Endodermal cell (in vitro differentiated cells): ENCODE data around the gene CFAP65. TPM values are rescaled to one million over a fixed set of nuclear protein-coding genes. Genes with fewer than 3 reads are reported as not detected.

Experiments
- DNase-seq: peaks from one replicate; pipeline ENCODE4 v3.0.0-alpha.2; 2017
- H3K27ac ChIP-seq: 2 replicates; pipeline ENCODE4 v1.5.1; 2013; ENCODE audit warnings: mild to moderate bottlenecking, low read depth, low read length, moderate library complexity
- H3K27me3 ChIP-seq: 2 replicates; pipeline ENCODE4 v1.6.1; 2013; ENCODE audit warnings: mild to moderate bottlenecking, low read length, moderate library complexity; ENCODE audit not compliant: insufficient read depth, control insufficient read depth, poor library complexity, severe bottlenecking
- H3K36me3 ChIP-seq: 2 replicates; pipeline ENCODE4 v1.7.0; 2013; ENCODE audit warnings: mild to moderate bottlenecking, low read length, moderate library complexity; ENCODE audit not compliant: control insufficient read depth, insufficient read depth
- H3K4me1 ChIP-seq: one replicate; pipeline ENCODE4 v1.7.0; 2013; ENCODE audit warnings: low read length; ENCODE audit not compliant: control insufficient read depth, insufficient read depth
- H3K4me3 ChIP-seq: 2 replicates; pipeline ENCODE4 v1.5.1; 2013; ENCODE audit warnings: mild to moderate bottlenecking, low read length, moderate library complexity
- H3K9ac ChIP-seq: 2 replicates; pipeline ENCODE4 v1.6.1; 2013; ENCODE audit warnings: mild to moderate bottlenecking, low read length, moderate library complexity; ENCODE audit not compliant: poor library complexity, severe bottlenecking; ENCODE audit errors: extremely low read depth
- H3K9me3 ChIP-seq: 2 replicates; pipeline ENCODE4 v1.6.1; 2013; ENCODE audit warnings: mild to moderate bottlenecking, low read length, moderate library complexity; ENCODE audit not compliant: control insufficient read depth
- H3K27ac Mint-ChIP-seq: 2 replicates; pipeline ENCODE4 v1.8.0; 2020; ENCODE audit warnings: mixed read lengths
- H3K27me3 Mint-ChIP-seq: 2 replicates; pipeline ENCODE4 v1.8.0; 2021; ENCODE audit warnings: mild to moderate bottlenecking, mixed read lengths; ENCODE audit not compliant: insufficient read depth
- H3K36me3 Mint-ChIP-seq: 2 replicates; pipeline ENCODE4 v1.8.0; 2020; ENCODE audit warnings: low read depth, mixed read lengths
- H3K4me1 Mint-ChIP-seq: 2 replicates; pipeline ENCODE4 v1.8.0; 2020; ENCODE audit warnings: mixed read lengths
- H3K4me3 Mint-ChIP-seq: 2 replicates; pipeline ENCODE4 v1.8.0; 2020; ENCODE audit warnings: mild to moderate bottlenecking, moderate library complexity, mixed read lengths
- H3K9me3 Mint-ChIP-seq: 2 replicates; pipeline ENCODE4 v1.8.0; 2020; ENCODE audit warnings: mild to moderate bottlenecking, mixed read lengths
- WGBS, 2 experiments: methylation state at CpG; one replicate each; pipeline versions ENCODE4 v1.1.5 to v1.1.7; 2013; ENCODE audit warnings: missing lambda C conversion rate in 2 of 2, mixed read lengths in 1 of 2; ENCODE audit not compliant: insufficient coverage in 1 of 2, insufficient read length in 1 of 2; 5-methylcytosine and 5-hydroxymethylcytosine counted together
- total RNA-seq, 2 donors: library from RNA; stranded (reverse); fragmentation: NEBNext Ultra II Directional in 1 of 2; extraction: Animal tissue kit (Norgen Biotek cat#: 25700) in 1 of 2; gene quantifications; 2 replicates in 1 of 2; 3 replicates in 1 of 2; pipeline ENCODE4 v1.2.1, GENCODE V29; 2021
- TF ChIP-seq, protein P1 (sequence below): fragments of 200-600 bp; sonication (generic); conservative IDR thresholded peaks from 2 replicates; pipeline ENCODE4 v1.5.0; 2021; ENCODE audit warnings: antibody characterized with exemption, mild to moderate bottlenecking

The CFAP65 gene
- total RNA-seq, 2 donors from 2014 or later = 0.84 to 1.5 TPM

DNA sequence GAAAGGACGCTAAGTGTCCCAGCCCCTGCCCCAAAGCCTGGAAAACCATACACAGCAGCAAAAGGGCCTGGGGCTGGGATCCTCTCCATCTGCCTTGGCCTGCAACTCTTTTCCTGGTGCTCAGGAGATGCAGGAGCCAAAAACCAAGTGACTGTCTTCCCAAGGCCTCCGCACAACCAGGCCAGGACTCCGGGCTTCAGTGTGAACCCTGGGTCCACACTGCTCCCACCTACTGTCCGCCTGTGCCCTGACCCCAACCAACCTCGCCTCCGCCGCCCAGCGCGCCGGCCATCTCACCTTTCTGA lies 57.4 kb downstream of the CFAP65 start:
- TF ChIP-seq, protein P1, sequence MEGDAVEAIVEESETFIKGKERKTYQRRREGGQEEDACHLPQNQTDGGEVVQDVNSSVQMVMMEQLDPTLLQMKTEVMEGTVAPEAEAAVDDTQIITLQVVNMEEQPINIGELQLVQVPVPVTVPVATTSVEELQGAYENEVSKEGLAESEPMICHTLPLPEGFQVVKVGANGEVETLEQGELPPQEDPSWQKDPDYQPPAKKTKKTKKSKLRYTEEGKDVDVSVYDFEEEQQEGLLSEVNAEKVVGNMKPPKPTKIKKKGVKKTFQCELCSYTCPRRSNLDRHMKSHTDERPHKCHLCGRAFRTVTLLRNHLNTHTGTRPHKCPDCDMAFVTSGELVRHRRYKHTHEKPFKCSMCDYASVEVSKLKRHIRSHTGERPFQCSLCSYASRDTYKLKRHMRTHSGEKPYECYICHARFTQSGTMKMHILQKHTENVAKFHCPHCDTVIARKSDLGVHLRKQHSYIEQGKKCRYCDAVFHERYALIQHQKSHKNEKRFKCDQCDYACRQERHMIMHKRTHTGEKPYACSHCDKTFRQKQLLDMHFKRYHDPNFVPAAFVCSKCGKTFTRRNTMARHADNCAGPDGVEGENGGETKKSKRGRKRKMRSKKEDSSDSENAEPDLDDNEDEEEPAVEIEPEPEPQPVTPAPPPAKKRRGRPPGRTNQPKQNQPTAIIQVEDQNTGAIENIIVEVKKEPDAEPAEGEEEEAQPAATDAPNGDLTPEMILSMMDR = no peak

DNA sequence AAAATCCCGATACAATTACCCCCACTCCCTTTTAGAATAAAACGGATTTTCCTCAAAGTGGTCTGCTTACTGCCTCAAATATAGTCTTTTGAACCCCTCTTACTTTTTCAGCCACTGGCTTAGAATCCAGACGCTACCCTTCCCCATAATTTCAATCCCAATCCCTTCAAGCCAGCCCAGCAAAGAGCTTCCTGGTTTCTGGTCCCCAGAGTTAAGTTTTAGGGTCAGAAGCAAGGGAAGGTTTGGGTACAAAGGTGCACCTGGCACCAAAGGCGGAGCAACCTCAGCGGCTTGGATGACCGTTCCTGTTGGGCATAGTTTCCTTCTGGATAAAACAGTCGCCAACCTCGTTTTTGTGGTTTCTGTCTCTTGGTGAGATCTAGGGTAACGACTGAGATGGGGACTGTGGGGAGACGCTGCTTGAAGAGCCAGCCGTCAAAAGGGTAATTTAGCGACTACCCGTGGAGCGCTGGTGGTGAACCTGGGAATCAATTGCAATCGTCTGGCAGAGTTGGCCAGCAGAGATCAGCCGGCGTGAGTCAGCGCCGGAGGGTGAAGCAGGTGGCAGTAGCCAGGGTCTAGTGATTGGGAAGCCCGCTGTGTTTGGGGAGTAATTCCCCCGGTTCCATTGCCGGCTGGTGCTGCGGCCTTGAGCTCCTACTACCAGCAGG lies 57.9 kb downstream of the CFAP65 start:
- H3K27me3 Mint-ChIP-seq = peaks cover 96% of the 10 kb centered on the region
- H3K27ac Mint-ChIP-seq = no peak overlapping the region
- no peak for DNase-seq

More for the DNA sequence above, 57.4 kb downstream of the CFAP65 start:
- Mint-ChIP-seq H3K36me3 (no peaks in the 10 kb centered on the region), H3K4me3 (no peak overlapping the region), H3K4me1 (peaks cover 9% of the 10 kb centered on the region), H3K9me3 (no peaks in the 10 kb centered on the region), H3K27ac (no peak overlapping the region), H3K27me3 (peaks cover 96% of the 10 kb centered on the region)
- DNase-seq = peak; percentile 74
- H3K9me3 ChIP-seq = no peaks in the 10 kb centered on the region
- H3K27me3 ChIP-seq = peaks cover 98% of the 10 kb centered on the region
- no peak overlapping the region for H3K4me3 ChIP-seq
- peaks cover 6% of the 10 kb centered on the region for H3K4me1 ChIP-seq
- H3K27ac ChIP-seq = no peak overlapping the region
- no peaks in the 10 kb centered on the region for H3K36me3 ChIP-seq
- no peak overlapping the region for H3K9ac ChIP-seq
- WGBS, 2 experiments = 8 to 10% methylated on average over 5 to 10 of the region's 10 CpGs

DNA sequence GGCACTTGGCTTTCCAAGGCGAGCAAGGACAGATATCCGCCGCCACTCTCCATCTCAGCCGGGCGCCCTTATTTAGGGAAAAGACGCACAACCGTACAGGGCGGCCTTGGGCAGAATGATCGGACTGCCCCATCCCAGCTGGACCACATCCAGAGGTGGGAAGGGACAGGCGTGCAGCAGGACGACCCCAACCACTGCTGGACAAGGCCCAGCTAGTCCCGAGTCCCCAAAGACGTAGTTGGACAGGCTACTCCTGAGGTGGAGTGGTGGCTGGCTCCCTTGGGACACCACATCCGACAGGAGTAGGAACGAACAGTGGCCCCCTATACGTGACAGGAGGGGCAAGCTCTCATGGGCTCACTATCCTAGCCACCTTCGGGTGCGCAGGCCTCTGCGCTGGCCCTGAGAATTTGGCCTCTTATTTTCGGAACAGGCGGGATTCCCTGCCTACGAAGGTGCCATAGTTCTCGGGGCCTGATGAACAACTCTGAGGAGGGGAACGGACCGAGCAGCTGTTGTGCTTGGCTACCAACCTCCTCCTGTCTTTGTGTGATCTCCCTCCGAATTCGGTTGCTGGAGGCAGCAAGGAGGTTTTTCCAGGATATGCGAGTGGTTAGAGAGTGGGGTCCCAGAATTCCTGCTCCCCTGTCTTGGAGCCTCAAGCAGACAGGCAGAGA lies 58.6 kb downstream of the CFAP65 start:
- peak; percentile 67 for DNase-seq
- TF ChIP-seq, protein P1 = no peak
- Histone ChIP-seq H3K9me3 (no peaks in the 10 kb centered on the region), H3K4me3 (no peak overlapping the region), H3K9ac (no peak overlapping the region), H3K36me3 (no peaks in the 10 kb centered on the region), H3K27me3 (peaks cover 98% of the 10 kb centered on the region), H3K27ac (no peak overlapping the region), H3K4me1 (peaks cover 6% of the 10 kb centered on the region)
- Mint-ChIP-seq H3K4me1 (peaks cover 9% of the 10 kb centered on the region), H3K27ac (no peak overlapping the region), H3K27me3 (peaks cover 96% of the 10 kb centered on the region), H3K4me3 (no peak overlapping the region), H3K9me3 (no peaks in the 10 kb centered on the region), H3K36me3 (no peaks in the 10 kb centered on the region)
- WGBS, 2 experiments = 4 to 9% methylated on average over 14 to 28 of the region's 28 CpGs

More for the DNA sequence above, 57.9 kb downstream of the CFAP65 start:
- peaks cover 98% of the 10 kb centered on the region for H3K27me3 ChIP-seq
- H3K27ac ChIP-seq = no peak overlapping the region
- H3K36me3 ChIP-seq = no peaks in the 10 kb centered on the region
- H3K9me3 ChIP-seq = no peaks in the 10 kb centered on the region
- H3K36me3 Mint-ChIP-seq = no peaks in the 10 kb centered on the region
- WGBS, 2 experiments = 11 to 13% methylated on average over 13 to 23 of the region's 23 CpGs
- H3K4me3 ChIP-seq = no peak overlapping the region
- no peak overlapping the region for H3K9ac ChIP-seq
- TF ChIP-seq, protein P1 = no peak
- H3K4me1 ChIP-seq = peaks cover 6% of the 10 kb centered on the region
- H3K4me1 Mint-ChIP-seq = peaks cover 9% of the 10 kb centered on the region
- H3K9me3 Mint-ChIP-seq = no peaks in the 10 kb centered on the region
- H3K4me3 Mint-ChIP-seq = no peak overlapping the region
